ENCODE data around the gene KIAA1755. TPM values are rescaled to one million over a fixed set of nuclear protein-coding genes. Genes with fewer than 3 reads are reported as not detected.

The KIAA1755 gene
- polyA plus RNA-seq, 1 donor from 2014 or later = not detected

GRCh38 chr20:38196592-38196991 lies 63.9 kb downstream of the KIAA1755 start:
- H3K27me3 ChIP-seq (ENCODE audit: insufficient read depth, low read depth, low read length) = no peaks in the 10 kb centered on the region
- H2AFZ ChIP-seq (ENCODE audit: low read depth, low read length) = no peak overlapping the region
- no peaks in the 10 kb centered on the region for H3K9me3 ChIP-seq (ENCODE audit: low read length)
- no peaks in the 10 kb centered on the region for H3K36me3 ChIP-seq (ENCODE audit: insufficient read depth, low read length)
- H3F3A ChIP-seq (ENCODE audit: insufficient read depth, low read length, poor library complexity, severe bottlenecking) = no peaks in the 10 kb centered on the region
- no peaks in the 10 kb centered on the region for H3K9me2 ChIP-seq (ENCODE audit: insufficient read depth, low read length)
- H3K79me2 ChIP-seq (replicated peaks; ENCODE audit: insufficient read depth, low read length) = no peaks in the 10 kb centered on the region
- no peak overlapping the region for H3K4me2 ChIP-seq (ENCODE audit: low read length)
- no peak overlapping the region for H3K27ac ChIP-seq (ENCODE audit: low read length)
- no peaks in the 10 kb centered on the region for H4K20me1 ChIP-seq (ENCODE audit: insufficient read depth)
- no peak overlapping the region for H3K4me3 ChIP-seq (ENCODE audit: low read length)
- no peak overlapping the region for H3K9ac ChIP-seq (ENCODE audit: low read length)
- TF ChIP-seq CTCF (IDR thresholded peaks at IDR 0.05; ENCODE audit: poor library complexity, severe bottlenecking) = no peak
- TF ChIP-seq SMC3 (conservative IDR thresholded peaks at IDR 0.05; ENCODE audit: poor library complexity) = no peak
- no peak for TF ChIP-seq EZH2 (IDR thresholded peaks at IDR 0.05; ENCODE audit: borderline replicate concordance, insufficient read depth, low read length, poor library complexity, severe bottlenecking)
- TF ChIP-seq EP300 (conservative IDR thresholded peaks at IDR 0.05; ENCODE audit: poor library complexity, severe bottlenecking) = no peak
- TF ChIP-seq, protein P1, sequence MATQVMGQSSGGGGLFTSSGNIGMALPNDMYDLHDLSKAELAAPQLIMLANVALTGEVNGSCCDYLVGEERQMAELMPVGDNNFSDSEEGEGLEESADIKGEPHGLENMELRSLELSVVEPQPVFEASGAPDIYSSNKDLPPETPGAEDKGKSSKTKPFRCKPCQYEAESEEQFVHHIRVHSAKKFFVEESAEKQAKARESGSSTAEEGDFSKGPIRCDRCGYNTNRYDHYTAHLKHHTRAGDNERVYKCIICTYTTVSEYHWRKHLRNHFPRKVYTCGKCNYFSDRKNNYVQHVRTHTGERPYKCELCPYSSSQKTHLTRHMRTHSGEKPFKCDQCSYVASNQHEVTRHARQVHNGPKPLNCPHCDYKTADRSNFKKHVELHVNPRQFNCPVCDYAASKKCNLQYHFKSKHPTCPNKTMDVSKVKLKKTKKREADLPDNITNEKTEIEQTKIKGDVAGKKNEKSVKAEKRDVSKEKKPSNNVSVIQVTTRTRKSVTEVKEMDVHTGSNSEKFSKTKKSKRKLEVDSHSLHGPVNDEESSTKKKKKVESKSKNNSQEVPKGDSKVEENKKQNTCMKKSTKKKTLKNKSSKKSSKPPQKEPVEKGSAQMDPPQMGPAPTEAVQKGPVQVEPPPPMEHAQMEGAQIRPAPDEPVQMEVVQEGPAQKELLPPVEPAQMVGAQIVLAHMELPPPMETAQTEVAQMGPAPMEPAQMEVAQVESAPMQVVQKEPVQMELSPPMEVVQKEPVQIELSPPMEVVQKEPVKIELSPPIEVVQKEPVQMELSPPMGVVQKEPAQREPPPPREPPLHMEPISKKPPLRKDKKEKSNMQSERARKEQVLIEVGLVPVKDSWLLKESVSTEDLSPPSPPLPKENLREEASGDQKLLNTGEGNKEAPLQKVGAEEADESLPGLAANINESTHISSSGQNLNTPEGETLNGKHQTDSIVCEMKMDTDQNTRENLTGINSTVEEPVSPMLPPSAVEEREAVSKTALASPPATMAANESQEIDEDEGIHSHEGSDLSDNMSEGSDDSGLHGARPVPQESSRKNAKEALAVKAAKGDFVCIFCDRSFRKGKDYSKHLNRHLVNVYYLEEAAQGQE (IDR thresholded peaks at IDR 0.05; ENCODE audit: borderline replicate concordance) = no peak
- no peak for TF ChIP-seq TAF1 (IDR thresholded peaks at IDR 0.05; ENCODE audit: low read depth)
- no peak for TF ChIP-seq POLR2AphosphoS5 (IDR thresholded peaks at IDR 0.05)
- TF ChIP-seq MXI1 (conservative IDR thresholded peaks at IDR 0.05; ENCODE audit: poor library complexity, severe bottlenecking) = no peak
- no peak for TF ChIP-seq RAD21 (conservative IDR thresholded peaks at IDR 0.05)

DNA sequence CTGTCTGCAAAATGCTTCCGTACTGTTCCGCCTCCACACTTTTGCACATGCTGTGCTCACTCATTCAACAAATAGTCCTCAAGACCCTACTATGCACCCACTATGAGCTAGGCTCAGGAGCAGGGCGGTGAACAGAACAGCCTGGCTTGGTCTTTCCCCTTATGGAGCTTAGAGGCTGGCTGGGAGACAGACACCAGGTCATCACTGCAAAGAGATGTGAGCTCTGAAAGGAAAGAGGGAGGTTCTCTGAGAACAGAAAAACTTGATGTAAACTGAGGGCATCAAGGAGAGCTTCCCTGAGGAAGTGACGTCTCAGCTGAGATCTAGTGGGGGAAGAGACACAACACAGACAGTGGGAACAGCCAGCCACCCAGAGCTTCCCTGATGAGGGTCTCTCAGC lies 64.5 kb downstream of the KIAA1755 start:
- no peaks in the 10 kb centered on the region for H3K79me2 ChIP-seq (replicated peaks; ENCODE audit: insufficient read depth, low read length)
- H3K9me3 ChIP-seq (ENCODE audit: low read length) = no peaks in the 10 kb centered on the region
- no peak overlapping the region for H3K4me2 ChIP-seq (ENCODE audit: low read length)
- TF ChIP-seq EP300 (conservative IDR thresholded peaks at IDR 0.05; ENCODE audit: poor library complexity, severe bottlenecking) (no peak), POLR2AphosphoS5 (IDR thresholded peaks at IDR 0.05) (no peak), EZH2 (IDR thresholded peaks at IDR 0.05; ENCODE audit: borderline replicate concordance, insufficient read depth, low read length, poor library complexity, severe bottlenecking) (no peak), SMC3 (conservative IDR thresholded peaks at IDR 0.05; ENCODE audit: poor library complexity) (no peak), CTCF (IDR thresholded peaks at IDR 0.05; ENCODE audit: poor library complexity, severe bottlenecking) (no peak), TAF1 (IDR thresholded peaks at IDR 0.05; ENCODE audit: low read depth) (no peak), RAD21 (conservative IDR thresholded peaks at IDR 0.05) (no peak), MXI1 (conservative IDR thresholded peaks at IDR 0.05; ENCODE audit: poor library complexity, severe bottlenecking) (no peak)
- TF ChIP-seq, protein P1 (IDR thresholded peaks at IDR 0.05; ENCODE audit: borderline replicate concordance) = no peak
- no peak overlapping the region for H2AFZ ChIP-seq (ENCODE audit: low read depth, low read length)
- no peaks in the 10 kb centered on the region for H3F3A ChIP-seq (ENCODE audit: insufficient read depth, low read length, poor library complexity, severe bottlenecking)
- H3K9ac ChIP-seq (ENCODE audit: low read length) = no peak overlapping the region
- no peaks in the 10 kb centered on the region for H4K20me1 ChIP-seq (ENCODE audit: insufficient read depth)
- no peaks in the 10 kb centered on the region for H3K9me2 ChIP-seq (ENCODE audit: insufficient read depth, low read length)
- H3K27ac ChIP-seq (ENCODE audit: low read length) = no peak overlapping the region
- no peaks in the 10 kb centered on the region for H3K27me3 ChIP-seq (ENCODE audit: insufficient read depth, low read depth, low read length)
- no peaks in the 10 kb centered on the region for H3K36me3 ChIP-seq (ENCODE audit: insufficient read depth, low read length)
- no peak overlapping the region for H3K4me3 ChIP-seq (ENCODE audit: low read length)

Measured in neural cell (in vitro differentiated cells).